ENCODE measurements around the gene NUTM1.

NUTM1 gene

GRCh38 chr15:34364041-34364440 lies 20.9 kb downstream of the NUTM1 start:
- Histone ChIP-seq H2BK120ac (ENCODE audit: low read depth, low read length) (no peak overlapping the region), H3K27ac (ENCODE audit: low read depth, low read length) (no peak overlapping the region), H3K4ac (ENCODE audit: low read depth, low read length) (no peak overlapping the region), H3K4me2 (ENCODE audit: low read length) (no peak overlapping the region), H2AK5ac (ENCODE audit: low read length) (no peak overlapping the region), H3K9ac (ENCODE audit: low read length) (no peak overlapping the region), H3K4me3 (ENCODE audit: low read length) (no peak overlapping the region), H2BK15ac (replicated peaks; ENCODE audit: low read depth) (no peak overlapping the region), H4K5ac (ENCODE audit: low read length) (no peak overlapping the region), H3K23ac (ENCODE audit: low read length) (no peak overlapping the region), H3K79me1 (ENCODE audit: low read length) (peaks cover 21% of the 10 kb centered on the region), H2BK5ac (ENCODE audit: low read length) (no peak overlapping the region), H3K27me3 (ENCODE audit: insufficient read depth, low read length, poor library complexity) (no peaks in the 10 kb centered on the region), H3K18ac (ENCODE audit: low read length) (no peak overlapping the region), H3K4me1 (ENCODE audit: control insufficient read depth, low read depth, low read length) (peaks cover 7% of the 10 kb centered on the region), H4K8ac (ENCODE audit: low read depth, low read length) (no peak overlapping the region), H3K56ac (ENCODE audit: low read length) (no peak overlapping the region), H3K36me3 (ENCODE audit: control insufficient read depth, insufficient read depth, low read length) (peaks cover 3% of the 10 kb centered on the region), H3K79me2 (ENCODE audit: control insufficient read depth, insufficient read depth, low read length) (peaks cover 15% of the 10 kb centered on the region)
- DNase-seq: no peak
- WGBS (ENCODE audit: extremely low coverage, insufficient coverage, low lambda C conversion rate): no CpG with 5 or more reads among the region's 8 CpGs

- Histone ChIP-seq H3K18ac (ENCODE audit: low read length) (no peak overlapping the region), H2AK5ac (ENCODE audit: low read length) (no peak overlapping the region), H3K79me1 (ENCODE audit: low read length) (peaks cover 21% of the 10 kb centered on the region), H3K56ac (ENCODE audit: low read length) (peak overlapping the region; percentile 42), H2BK15ac (replicated peaks; ENCODE audit: low read depth) (no peak overlapping the region), H2BK5ac (ENCODE audit: low read length) (no peak overlapping the region), H3K27ac (ENCODE audit: low read depth, low read length) (no peak overlapping the region), H2BK120ac (ENCODE audit: low read depth, low read length) (no peak overlapping the region), H3K4me2 (ENCODE audit: low read length) (peak overlapping the region; percentile 14), H3K79me2 (ENCODE audit: control insufficient read depth, insufficient read depth, low read length) (peaks cover 15% of the 10 kb centered on the region), H4K5ac (ENCODE audit: low read length) (no peak overlapping the region), H3K4ac (ENCODE audit: low read depth, low read length) (no peak overlapping the region), H3K4me3 (ENCODE audit: low read length) (no peak overlapping the region), H3K9ac (ENCODE audit: low read length) (peak overlapping the region; percentile 33), H4K8ac (ENCODE audit: low read depth, low read length) (no peak overlapping the region), H3K27me3 (ENCODE audit: insufficient read depth, low read length, poor library complexity) (no peaks in the 10 kb centered on the region), H3K36me3 (ENCODE audit: control insufficient read depth, insufficient read depth, low read length) (no peaks in the 10 kb centered on the region), H3K23ac (ENCODE audit: low read length) (no peak overlapping the region), H3K4me1 (ENCODE audit: control insufficient read depth, low read depth, low read length) (peaks cover 7% of the 10 kb centered on the region)
- peak; percentile 35 for DNase-seq
- no CpG with 5 or more reads among the region's 16 CpGs for WGBS (ENCODE audit: extremely low coverage, insufficient coverage, low lambda C conversion rate)
Observed at GRCh38 chr15:34365091-34365825, 22.1 kb downstream of the NUTM1 start.

- Histone ChIP-seq H2AK5ac (ENCODE audit: low read length) (no peak overlapping the region), H3K4me3 (ENCODE audit: low read length) (peak overlapping the region; percentile 29), H3K4ac (ENCODE audit: low read depth, low read length) (no peak overlapping the region), H4K5ac (ENCODE audit: low read length) (no peak overlapping the region), H3K4me1 (ENCODE audit: control insufficient read depth, low read depth, low read length) (peaks cover 7% of the 10 kb centered on the region), H3K4me2 (ENCODE audit: low read length) (peak overlapping the region; percentile 82), H2BK120ac (ENCODE audit: low read depth, low read length) (no peak overlapping the region), H2BK15ac (replicated peaks; ENCODE audit: low read depth) (no peak overlapping the region), H4K8ac (ENCODE audit: low read depth, low read length) (no peak overlapping the region), H3K36me3 (ENCODE audit: control insufficient read depth, insufficient read depth, low read length) (no peaks in the 10 kb centered on the region), H3K9ac (ENCODE audit: low read length) (peak overlapping the region; percentile 66), H3K79me2 (ENCODE audit: control insufficient read depth, insufficient read depth, low read length) (peaks cover 15% of the 10 kb centered on the region), H3K27me3 (ENCODE audit: insufficient read depth, low read length, poor library complexity) (no peaks in the 10 kb centered on the region), H3K18ac (ENCODE audit: low read length) (no peak overlapping the region), H3K23ac (ENCODE audit: low read length) (no peak overlapping the region), H3K56ac (ENCODE audit: low read length) (peak overlapping the region; percentile 84), H2BK5ac (ENCODE audit: low read length) (no peak overlapping the region), H3K79me1 (ENCODE audit: low read length) (peaks cover 21% of the 10 kb centered on the region), H3K27ac (ENCODE audit: low read depth, low read length) (peak overlapping the region; percentile 26)
- no CpG with 5 or more reads among the region's 5 CpGs for WGBS (ENCODE audit: extremely low coverage, insufficient coverage, low lambda C conversion rate)
- DNase-seq: no peak
Observed at GRCh38 chr15:34365836-34366235, 22.7 kb downstream of the NUTM1 start.

GRCh38 chr15:34366271-34367065 lies 23.4 kb downstream of the NUTM1 start:
- no CpG with 5 or more reads among the region's 37 CpGs for WGBS (ENCODE audit: extremely low coverage, insufficient coverage, low lambda C conversion rate)
- H2BK120ac ChIP-seq (ENCODE audit: low read depth, low read length): no peak overlapping the region
- peaks cover 7% of the 10 kb centered on the region for H3K4me1 ChIP-seq (ENCODE audit: control insufficient read depth, low read depth, low read length)
- no peaks in the 10 kb centered on the region for H3K36me3 ChIP-seq (ENCODE audit: control insufficient read depth, insufficient read depth, low read length)
- peak overlapping the region; percentile 12 for H2BK5ac ChIP-seq (ENCODE audit: low read length)
- peak; percentile 97 for DNase-seq
- peak overlapping the region; percentile 88 for H3K9ac ChIP-seq (ENCODE audit: low read length)
- H2AK5ac ChIP-seq (ENCODE audit: low read length): no peak overlapping the region
- H3K27ac ChIP-seq (ENCODE audit: low read depth, low read length): peak overlapping the region; percentile 15
- peaks cover 15% of the 10 kb centered on the region for H3K79me2 ChIP-seq (ENCODE audit: control insufficient read depth, insufficient read depth, low read length)
- no peaks in the 10 kb centered on the region for H3K27me3 ChIP-seq (ENCODE audit: insufficient read depth, low read length, poor library complexity)
- H3K79me1 ChIP-seq (ENCODE audit: low read length): peaks cover 21% of the 10 kb centered on the region
- no peak overlapping the region for H4K5ac ChIP-seq (ENCODE audit: low read length)
- peak overlapping the region; percentile 74 for H3K4ac ChIP-seq (ENCODE audit: low read depth, low read length)
- no peak overlapping the region for H4K8ac ChIP-seq (ENCODE audit: low read depth, low read length)
- H3K56ac ChIP-seq (ENCODE audit: low read length): peak overlapping the region; percentile 84
- H2BK15ac ChIP-seq (replicated peaks; ENCODE audit: low read depth): no peak overlapping the region
- peak overlapping the region; percentile 70 for H3K18ac ChIP-seq (ENCODE audit: low read length)
- peak overlapping the region; percentile 82 for H3K4me2 ChIP-seq (ENCODE audit: low read length)
- peak overlapping the region; percentile 74 for H3K4me3 ChIP-seq (ENCODE audit: low read length)
- no peak overlapping the region for H3K23ac ChIP-seq (ENCODE audit: low read length)

GRCh38 chr15:34367101-34368081 lies 24.3 kb downstream of the NUTM1 start, which contains the start of gene LPCAT4:
TSS of gene LPCAT4 (minus strand) at chr15:34367196. CDS start at chr15:34367100, 96 bp downstream.
- DNase-seq: peak; percentile 91
- H3K9ac ChIP-seq (ENCODE audit: low read length): peak within 1 kb of the TSS; percentile 94
- no CpG with 5 or more reads among the region's 80 CpGs for WGBS (ENCODE audit: extremely low coverage, insufficient coverage, low lambda C conversion rate)
- H2BK5ac ChIP-seq (ENCODE audit: low read length): peak within 1 kb of the TSS; percentile 35
- H3K4ac ChIP-seq (ENCODE audit: low read depth, low read length): peak within 1 kb of the TSS; percentile 74
- peaks cover 7% of the 10 kb centered on the region for H3K4me1 ChIP-seq (ENCODE audit: control insufficient read depth, low read depth, low read length)
- H3K4me3 ChIP-seq (ENCODE audit: low read length): peak within 1 kb of the TSS; percentile 74
- no peak within 1 kb of the TSS for H4K5ac ChIP-seq (ENCODE audit: low read length)
- peak within 1 kb of the TSS; percentile 82 for H3K4me2 ChIP-seq (ENCODE audit: low read length)
- H3K36me3 ChIP-seq (ENCODE audit: control insufficient read depth, insufficient read depth, low read length): no peaks in the 10 kb centered on the region
- H2BK120ac ChIP-seq (ENCODE audit: low read depth, low read length): no peak within 1 kb of the TSS
- peak within 1 kb of the TSS; percentile 97 for H3K56ac ChIP-seq (ENCODE audit: low read length)
- no peak within 1 kb of the TSS for H2BK15ac ChIP-seq (replicated peaks; ENCODE audit: low read depth)
- H3K27me3 ChIP-seq (ENCODE audit: insufficient read depth, low read length, poor library complexity): no peaks in the 10 kb centered on the region
- peak within 1 kb of the TSS; percentile 97 for H3K27ac ChIP-seq (ENCODE audit: low read depth, low read length)
- peak within 1 kb of the TSS; percentile 70 for H3K18ac ChIP-seq (ENCODE audit: low read length)
- no peak within 1 kb of the TSS for H2AK5ac ChIP-seq (ENCODE audit: low read length)
- H3K79me1 ChIP-seq (ENCODE audit: low read length): peaks cover 21% of the 10 kb centered on the region
- peak within 1 kb of the TSS; percentile 7 for H3K23ac ChIP-seq (ENCODE audit: low read length)
- H4K8ac ChIP-seq (ENCODE audit: low read depth, low read length): no peak within 1 kb of the TSS
- H3K79me2 ChIP-seq (ENCODE audit: control insufficient read depth, insufficient read depth, low read length): peaks cover 15% of the 10 kb centered on the region

All from mesendoderm (in vitro differentiated cells).